ENCODE results near the gene MAP3K4.

Gene MAP3K4

GRCh38 chr6:161130967-161131766 is 139.6 kb downstream of the MAP3K4 start:
- DNase-seq: no peak

- no peak for DNase-seq
Observed at GRCh38 chr6:161132384-161132783, 140.8 kb downstream of the MAP3K4 start.

GRCh38 chr6:161133963-161134362 is 142.4 kb downstream of the MAP3K4 start:
- no peak for DNase-seq

- DNase-seq: no peak
Observed at GRCh38 chr6:161134550-161135298, 143.2 kb downstream of the MAP3K4 start.

DNA sequence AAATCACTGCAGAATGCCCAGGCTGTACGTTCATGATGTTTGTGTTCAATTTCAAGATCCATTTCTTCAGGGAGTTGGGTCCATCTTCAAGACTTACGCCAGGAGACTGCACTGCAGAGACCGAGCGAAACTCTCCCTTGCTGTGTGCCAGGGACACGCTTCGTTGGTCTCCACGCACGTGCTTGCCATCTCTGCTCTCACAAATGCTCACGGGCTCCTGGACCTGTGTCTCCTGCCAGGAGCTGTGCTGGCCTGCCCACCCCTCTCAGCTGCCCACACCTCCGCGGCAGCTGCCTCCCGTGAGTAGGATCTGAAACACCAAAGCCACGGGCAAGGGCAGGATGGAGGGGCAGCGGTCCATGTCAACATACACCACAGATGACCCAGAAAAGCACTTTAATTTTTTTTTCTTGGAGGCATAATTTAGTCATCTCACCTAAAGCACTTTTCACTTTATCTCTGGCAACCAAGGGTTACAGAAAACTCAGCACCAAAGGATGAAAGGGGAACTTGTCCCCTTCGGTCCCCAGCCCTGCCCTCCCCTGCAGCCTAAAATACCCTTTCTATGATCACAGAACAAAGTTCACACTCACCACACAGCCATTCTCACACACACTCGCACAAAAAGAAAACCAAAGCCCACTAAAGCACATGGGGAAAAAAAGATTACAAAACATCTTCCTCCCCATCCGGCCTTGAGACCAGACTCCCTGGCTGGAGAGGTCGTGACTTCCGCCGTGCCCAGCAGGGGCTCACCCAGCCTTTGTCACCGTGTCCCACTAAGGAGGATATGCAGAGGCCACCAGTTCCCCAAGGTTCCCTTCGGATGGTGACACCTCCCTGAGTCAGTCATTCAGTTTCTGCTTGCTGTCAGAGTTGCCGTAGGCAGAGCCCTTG is 144.4 kb downstream of the MAP3K4 start:
- no peak for DNase-seq

DNA sequence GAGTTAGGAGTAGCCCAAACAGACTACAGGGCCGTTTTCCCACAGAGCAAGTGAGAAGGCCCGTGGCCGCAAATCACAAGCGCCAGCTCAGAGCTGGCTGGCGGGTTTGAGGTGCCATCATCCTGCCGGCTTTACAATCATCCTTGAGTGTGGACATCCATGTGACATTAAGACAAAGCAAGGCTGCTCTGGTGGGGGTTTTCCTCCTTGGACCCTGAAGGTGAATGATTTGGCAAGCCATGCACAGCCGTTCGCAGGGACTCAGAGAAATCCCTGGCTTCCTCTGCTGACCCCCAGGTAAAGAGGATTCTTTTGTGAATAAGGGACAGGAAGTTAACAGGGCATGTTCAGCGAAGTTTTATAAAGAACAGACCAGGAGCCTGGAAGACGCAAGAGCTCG is 145.1 kb downstream of the MAP3K4 start:
- no peak for DNase-seq

DNA sequence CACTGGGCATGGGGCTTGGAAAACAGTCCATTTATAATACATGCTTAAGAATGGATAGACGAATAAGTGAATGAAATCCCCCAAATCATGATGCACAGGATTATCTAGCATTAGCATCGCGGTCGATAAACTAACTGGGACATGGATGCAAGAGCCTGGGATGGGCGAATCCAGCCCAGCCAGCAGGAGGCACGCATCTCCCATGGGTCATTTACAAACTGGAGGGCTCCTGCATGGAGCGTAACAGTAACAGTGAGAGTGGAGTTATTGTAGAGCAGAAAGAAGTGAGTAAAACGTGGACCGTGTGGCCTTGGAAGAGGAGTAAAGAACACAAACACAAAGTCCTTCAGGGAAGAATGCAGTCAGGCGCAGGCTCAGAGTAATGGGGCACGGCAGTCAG is 145.8 kb downstream of the MAP3K4 start:
- DNase-seq: no peak

DNA sequence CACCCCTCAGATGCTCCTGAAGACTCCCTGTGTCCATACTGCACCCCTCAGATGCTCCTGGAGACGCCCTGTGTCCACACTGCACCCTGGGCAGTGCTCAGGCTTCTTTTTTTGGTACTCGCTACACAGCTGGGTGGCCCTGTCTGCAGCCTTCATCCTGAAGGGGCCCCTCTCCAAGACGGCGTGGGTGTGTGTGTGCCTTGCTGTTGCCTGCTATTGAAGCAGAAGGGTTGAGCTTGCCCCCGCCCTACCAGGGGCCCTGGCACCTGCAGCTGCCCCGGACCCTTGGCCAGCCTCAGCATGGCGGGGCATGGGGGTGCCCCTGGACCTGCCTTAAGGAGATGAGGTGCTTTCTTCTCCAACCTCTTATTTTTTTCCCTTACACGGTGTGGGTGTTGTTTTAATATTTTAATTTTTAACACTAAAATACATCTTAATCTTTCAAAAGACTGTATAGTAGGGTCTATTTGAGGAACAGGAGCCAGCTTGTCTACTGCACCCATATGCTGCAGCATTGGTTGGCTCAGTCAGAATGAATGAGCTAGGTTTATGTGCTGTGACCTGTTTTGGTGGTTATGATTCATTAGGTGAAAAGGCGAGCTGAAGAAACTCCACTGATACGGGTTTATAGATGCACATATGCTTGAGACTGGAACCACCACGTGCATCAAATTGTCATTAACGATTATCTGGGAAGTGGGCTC is 146.4 kb downstream of the MAP3K4 start:
- DNase-seq: no peak

DNA sequence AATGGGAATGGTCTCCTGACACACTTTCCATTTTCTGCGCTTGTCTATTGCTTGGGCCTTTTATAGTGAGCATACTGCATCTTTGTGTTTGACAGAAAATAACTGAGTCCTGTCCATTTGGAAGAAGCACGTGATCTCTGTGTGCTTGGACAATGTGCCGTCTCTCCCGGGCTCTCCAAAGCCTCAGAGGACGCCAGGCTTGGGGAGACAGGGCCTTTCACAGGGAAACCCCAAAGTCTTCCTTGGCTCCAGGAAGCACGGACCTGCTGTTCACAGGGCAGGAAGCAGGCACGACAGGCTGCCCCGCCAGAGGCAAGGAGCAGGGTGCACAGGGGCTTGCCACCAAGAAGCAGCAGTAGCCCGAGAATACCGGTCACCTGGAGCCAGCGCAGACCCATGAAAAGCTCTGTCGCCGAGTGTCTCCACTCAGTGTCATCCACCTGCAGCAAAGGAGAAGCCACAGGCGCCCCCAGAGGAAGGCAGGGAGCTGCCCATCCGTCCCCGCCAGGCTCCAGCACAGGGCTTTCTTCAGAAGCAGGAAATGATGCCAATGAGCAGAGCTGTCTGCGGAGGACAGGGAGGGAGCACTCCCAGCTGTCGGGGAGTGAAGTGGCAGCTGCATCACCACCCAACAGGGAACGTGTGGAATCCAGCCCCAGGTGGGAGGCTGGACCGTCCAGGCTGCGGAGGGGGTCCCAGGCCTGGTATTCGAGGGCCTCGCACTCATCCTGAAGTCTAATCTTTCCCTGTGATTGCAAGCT is 147.2 kb downstream of the MAP3K4 start:
- no peak for DNase-seq

GRCh38 chr6:161139304-161139765 is 147.8 kb downstream of the MAP3K4 start:
- no peak for DNase-seq

GRCh38 chr6:161139766-161140553 is 148.4 kb downstream of the MAP3K4 start:
- DNase-seq: no peak

- no peak for DNase-seq
Observed at GRCh38 chr6:161140554-161140875, 148.9 kb downstream of the MAP3K4 start.

DNA sequence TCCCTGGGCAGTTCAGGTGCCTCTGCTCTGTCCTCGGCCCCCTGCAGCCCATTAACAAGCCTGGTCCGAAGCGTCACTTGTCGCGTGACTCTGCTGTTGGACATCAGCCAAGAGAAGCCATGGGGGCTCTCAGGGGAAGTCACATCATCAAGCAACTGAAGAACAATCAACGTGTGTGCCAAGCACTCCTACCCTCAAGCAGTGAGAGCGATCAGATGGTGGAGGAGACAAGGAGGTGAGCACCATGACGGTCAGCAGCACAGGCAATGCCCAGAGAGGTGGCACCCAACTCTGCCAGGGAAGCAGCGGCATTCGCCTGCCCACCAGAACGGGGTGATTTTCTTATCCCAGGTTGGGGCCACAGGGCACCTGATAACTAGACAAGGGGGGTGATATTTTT is 149.6 kb downstream of the MAP3K4 start:
- peak; percentile 28 for DNase-seq

DNA sequence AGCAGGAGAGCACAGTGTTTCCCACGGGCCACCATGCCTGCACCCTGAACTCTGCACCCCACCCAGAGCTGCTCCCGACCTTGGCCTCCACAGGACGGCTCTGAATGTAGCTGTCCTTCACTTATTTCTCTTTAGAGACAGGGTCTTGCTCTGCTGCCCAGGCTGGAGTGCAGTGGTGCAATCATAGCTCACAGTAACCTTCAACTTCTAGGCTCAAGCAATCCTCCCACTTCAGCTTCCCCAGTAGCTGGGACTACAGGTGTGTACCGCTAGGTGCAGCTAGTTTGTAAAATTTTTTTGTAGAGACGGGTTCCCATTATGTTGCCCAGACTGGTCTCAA is 151.4 kb downstream of the MAP3K4 start:
- DNase-seq: no peak

DNA sequence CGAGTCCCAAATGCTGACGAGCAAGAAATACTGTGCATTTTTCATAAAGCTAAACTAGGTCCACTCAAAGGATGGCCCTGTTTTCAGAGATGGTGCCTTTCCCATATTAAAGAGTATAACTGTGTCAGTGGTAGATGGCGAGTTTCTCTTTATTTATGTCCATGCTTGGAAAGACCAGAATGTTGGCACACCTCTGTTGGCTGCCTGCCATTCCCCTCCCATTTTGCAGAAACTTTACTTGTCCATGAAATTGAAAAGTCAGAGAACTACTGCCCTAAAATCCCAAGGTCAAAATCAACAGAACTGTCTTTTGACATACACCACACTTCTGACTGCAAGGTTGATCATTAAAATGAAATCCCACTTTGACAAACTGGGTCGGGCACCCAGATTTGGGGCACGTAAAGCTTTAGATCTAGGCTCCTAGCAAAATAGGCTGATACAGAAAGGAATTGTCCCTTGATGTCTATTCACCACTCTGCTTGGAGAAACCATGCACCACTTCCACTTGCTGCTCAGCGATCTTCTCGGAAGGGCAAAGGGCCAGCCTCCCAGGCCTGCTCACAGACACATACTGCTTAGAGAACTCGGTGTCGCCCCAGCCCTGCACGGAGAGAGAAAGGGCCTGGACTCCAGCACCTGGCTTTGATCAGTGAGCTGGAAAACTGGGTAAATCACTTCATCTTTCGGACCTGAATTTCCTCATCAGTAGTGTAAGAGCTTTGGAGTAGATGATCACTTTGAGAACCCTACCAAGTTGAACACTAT is 152.3 kb downstream of the MAP3K4 start:
- no peak for DNase-seq

GRCh38 chr6:161150136-161150535 is 158.6 kb downstream of the MAP3K4 start:
- DNase-seq: peak; percentile 60

DNA sequence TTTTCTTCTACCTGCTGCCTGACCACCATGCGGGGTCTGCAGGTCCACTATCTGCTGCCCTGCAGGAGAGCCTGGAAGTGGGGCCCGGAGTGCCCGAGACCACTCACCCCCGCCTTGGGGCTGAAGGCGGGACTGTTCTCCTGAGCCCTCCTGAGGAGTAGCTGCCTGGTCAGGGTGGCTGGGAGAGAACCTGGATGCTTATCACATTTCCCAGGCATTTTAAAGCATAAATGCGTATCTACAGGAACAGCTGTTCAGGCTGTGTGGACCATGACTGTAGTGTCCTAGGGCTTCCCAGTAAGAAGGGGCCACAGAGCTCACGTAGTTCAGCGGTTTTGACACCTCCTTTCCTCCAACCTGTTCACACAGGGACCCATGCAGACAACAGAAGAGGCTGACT is 159.0 kb downstream of the MAP3K4 start:
- DNase-seq: no peak

GRCh38 chr6:161151059-161151645 is 159.6 kb downstream of the MAP3K4 start:
- DNase-seq: no peak

- no peak for DNase-seq
Observed at GRCh38 chr6:161151660-161152526, 160.3 kb downstream of the MAP3K4 start.
